ENCODE results near the gene AKAP5.
"Not testable (repeated sequence)": the region's sequence is repeated elsewhere in the genome, so short reads cannot be mapped to it uniquely, and the experiment has no call there.

AKAP5 gene

DNA sequence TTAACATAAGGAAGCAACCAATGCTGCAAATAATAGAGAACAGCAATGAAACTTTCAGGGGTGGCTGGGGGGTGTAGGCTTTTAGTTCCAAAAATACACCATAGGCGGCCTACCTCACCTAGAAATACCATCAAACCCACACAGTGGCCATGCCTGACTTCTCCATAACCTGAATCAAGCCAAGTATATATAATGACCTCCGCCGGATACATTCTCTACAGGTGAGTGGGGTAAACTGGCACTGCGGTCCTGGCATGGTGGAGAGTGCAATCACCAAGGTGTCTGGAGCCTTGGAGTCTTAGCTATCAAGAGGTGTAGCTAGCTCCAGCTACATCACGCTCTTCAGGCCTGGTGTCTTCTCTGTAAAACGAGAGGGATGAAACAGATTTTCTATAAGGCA, 37.2 kb downstream of the AKAP5 start:
- no peak for DNase-seq

DNA sequence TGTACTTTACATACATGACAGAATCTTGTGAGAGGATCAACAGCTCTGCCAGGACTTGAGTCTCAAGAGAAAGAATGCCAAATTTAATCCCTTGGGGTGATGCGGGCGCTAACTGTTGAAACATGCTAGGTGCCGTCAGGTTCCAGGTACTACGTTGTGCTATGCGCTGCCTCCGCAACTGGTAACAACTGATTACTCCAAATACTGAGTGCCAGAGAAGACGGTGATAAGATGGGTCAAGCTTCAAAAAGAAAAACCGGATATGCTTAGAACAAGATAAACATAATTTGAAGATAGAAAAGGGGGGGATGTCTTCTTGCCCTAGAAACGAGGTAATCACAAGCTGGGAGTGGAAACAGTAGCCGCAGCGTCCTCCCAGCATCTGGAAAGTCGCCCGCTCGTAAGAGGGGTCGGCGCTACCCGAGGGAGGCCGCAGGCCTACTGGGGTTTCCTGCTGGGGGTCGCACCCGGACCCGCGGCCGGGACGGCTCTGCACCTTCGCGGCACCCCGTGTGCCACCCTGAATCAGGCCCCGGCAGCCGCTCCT, 37.7 kb downstream of the AKAP5 start:
- peak in 15 of 51 donors; percentile 5 to 73 (median 31) for DNase-seq

DNA sequence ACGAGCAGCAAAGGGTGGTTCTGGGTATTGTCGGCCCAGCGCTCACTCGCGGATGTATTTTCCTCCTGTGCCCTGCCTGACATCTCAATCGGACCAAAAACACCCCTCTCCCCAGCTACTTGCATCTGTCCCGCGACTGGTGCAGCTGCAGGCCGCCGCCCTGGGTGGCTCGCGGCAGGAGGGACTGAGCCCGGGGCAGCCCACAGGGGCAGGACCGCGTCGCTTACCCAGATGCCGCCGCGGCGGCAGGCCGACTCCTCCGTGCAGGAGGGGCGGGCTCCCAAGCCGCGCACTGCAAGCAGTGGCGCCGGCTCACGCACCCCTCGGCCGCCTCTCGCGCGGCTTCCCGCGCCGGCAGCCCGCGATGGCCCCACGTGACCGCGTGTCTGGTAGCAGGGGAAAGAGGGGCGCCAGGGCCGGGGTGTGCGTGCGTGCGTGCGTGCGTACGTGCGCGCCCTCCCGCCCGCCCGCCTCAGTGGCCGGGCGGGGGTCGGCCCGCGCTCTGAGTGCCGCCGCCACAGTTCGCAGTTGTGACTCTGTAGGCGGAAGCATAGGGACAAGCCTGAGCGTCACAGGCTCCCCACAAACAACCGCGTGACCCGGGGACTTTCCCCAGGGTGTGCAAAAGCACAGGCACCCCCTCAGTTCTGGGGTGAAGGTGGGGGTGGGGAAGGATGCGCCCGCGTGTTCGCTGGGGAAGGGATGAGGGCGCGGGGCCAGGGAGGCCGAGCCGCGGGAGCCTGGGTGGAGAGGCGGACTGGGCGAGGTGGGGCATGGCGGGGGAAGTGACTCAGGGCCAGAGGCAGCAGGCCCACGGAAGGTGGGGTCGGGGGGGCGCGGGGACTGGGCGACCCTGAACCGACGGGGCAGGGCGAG, 38.4 kb downstream of the AKAP5 start, which contains the start of gene ZBTB25:
TSS of gene ZBTB25 (minus strand) at position 405 of the 876 bp plus-strand sequence. CDS start 13,305 bp downstream, outside the sequence.
- DNase-seq: peak; percentile 64 to 98 (median 87)

DNA sequence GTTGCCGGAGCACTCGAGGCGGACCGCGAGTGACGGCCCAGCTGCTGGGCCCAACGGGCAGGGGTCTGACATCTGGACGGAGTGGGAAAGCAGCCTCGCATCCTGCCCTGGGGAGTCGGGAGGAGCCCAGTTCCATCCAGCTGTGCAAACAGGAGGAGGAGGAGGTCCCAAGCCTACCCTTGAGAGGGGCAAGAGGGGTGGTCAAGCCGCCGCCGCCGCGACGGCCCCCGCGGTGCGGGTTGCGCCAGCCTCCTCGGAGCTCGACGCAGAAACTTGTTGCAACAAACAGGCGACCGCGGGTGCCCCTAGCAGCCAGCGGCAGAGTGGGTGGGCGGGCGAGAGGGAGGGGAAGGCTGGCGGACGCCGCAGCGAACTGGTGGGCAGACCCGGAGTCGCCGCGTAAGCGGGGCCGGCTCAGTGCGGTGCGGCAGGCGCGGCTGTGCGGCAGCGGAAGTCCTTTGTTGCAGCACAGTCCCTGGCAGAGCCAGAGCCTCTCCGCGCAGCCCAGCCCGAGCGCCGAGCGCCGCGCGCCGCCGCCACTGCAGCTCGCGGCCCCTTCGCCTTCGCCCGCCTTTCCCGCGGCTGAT, 39.1 kb downstream of the AKAP5 start, which contains the start of gene ZBTB1:
TSS of gene ZBTB1 (plus strand) at position 461 of the 587 bp plus-strand sequence. CDS start 16,735 bp downstream, outside the sequence.
- DNase-seq: peak in 50 of 51 donors; percentile 20 to 97 (median 74)

DNA sequence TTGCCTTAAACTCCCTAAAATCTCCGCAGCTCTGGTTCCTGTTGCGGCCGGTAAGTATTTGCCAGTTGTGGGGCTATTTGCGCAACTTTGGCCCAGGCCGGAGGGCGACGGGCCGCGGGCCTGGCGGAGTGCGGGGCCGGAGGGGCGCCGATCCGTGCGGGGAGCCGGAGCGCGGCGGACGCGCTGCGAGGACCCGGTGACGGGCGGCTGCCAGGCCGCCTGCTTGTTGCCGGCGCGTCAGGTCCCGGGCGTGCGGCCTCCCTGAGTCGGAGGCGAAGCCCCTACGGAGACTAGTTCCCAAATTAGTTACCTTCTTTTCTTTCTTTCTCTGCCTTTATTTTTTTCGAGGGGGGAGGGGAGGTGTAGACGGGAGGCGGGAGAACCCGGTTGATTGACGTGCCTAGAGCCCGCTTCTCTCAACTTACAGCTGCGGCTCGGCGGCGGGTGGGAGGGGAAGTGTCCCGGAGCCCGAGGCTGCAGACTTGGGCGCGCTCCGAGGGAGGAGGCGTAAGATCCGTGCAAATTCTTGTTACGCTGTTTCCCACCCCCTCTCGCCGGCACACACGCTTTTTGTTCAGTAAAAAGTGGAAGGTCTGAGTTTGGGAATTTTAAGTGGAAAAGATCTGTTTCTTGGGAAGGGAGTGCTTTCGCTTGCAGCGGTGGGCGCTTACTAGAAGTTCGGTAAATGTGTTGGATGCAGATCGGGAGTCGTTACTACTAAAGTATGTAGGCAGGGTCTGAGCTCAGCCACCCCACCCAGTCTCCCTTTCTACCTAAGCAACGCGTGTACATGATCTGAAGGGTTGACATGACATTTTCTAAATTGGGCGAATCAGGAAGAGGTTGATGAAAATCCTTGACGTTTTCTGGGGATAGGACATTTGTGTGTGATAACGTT, 39.8 kb downstream of the AKAP5 start:
- peak in 50 of 51 donors; percentile 11 to 90 (median 76) for DNase-seq

DNA sequence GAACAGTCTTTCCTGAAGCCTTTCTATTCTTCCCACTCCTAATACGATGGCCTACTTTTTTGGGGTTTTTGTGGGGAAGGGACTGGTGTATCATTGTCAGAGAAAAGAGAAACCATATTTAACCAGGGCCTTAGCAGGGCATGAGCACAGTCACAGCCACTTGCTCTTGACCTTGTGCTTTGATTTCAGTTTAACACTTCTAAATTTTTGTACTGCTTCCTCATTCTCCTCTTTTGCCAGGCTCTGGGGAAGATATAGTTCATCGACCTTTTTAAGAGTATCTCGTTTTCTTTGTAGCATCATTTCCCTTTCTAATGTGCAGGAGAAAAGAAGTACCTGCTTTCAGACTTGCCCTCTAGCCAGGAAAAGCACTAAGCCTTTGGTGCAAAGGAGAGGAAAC, 41.4 kb downstream of the AKAP5 start:
- DNase-seq: no peak

DNA sequence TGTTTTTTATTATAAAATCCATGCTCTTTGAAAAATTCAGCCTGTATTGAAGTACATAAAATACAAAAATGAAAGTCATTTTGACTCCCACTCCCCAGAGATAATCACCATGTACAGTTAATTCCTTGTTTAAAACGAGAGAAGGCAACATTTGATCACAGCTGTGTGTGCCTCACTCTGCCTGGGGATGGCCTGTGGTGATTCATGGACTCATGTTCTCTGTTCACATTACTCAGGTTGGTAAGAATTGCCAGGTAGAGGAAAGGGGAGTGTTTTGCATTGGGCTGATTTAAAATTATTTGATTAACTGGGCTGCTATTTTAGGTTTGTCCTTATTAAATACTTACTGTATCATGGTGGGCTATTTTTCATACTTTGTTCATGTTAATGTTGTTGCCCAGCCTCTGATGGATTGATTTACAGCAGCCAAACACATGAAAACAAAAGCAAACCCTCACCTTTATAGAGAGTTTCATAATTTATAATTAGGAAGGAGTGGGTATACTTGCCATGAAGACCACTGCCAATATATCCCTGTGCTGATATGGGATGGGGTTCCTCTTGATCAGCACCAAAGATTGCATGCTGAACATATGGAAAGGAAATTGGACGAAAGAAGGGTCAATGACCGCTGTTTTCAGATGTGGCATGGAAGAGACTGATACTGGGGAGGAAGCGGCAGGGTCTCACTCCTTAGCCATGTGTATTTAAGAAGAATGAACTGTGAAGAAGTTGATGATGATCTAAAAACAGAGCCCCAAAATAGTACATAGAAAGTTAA, 42.3 kb downstream of the AKAP5 start:
- no peak for DNase-seq

DNA sequence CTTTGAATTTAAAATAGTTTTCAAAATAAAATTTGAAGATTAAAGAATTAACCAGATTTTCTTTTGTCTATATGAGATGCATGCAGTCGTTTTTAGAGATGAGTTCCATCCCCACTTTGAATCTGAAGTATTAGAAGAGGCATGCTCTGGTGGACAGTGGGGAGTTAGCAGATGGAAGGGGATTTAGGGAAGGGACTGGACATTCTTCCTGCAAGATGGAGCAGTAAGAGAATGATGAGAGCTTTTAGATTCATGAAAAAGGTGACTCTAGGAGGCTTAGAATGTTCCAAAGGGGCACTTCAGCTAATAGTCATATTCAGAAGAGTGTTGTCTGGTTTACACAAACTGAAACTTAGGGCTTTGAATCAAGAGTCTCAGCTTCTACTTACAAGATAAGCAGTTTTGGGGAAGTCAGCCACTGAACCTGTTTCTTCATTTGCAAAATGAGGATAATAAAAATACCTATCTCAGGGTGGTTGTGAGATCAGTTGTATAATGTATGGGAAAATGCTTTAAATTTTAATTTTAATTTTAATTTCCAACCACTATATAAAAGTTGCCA, 43.0 kb downstream of the AKAP5 start:
- DNase-seq: no peak

DNA sequence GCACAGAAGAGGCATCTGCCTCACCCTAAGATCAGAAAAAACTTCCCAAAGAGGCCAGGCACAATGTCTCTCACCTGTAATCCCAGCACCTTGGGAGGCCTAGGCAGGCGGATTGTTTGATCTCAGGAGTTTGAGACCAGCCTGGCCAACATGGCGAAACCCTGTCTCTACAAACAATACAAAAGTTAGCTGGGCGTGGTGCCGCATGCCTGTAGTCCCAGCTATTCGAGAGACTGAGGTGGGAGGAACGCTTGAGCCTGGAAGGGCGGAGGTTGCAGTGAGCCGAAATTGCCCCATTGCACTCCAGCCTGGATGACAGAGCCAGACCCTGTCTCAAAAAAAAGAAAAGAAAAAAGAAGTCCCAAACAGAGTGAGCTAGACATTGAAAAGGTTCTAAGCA, 43.7 kb downstream of the AKAP5 start:
- DNase-seq: no peak

DNA sequence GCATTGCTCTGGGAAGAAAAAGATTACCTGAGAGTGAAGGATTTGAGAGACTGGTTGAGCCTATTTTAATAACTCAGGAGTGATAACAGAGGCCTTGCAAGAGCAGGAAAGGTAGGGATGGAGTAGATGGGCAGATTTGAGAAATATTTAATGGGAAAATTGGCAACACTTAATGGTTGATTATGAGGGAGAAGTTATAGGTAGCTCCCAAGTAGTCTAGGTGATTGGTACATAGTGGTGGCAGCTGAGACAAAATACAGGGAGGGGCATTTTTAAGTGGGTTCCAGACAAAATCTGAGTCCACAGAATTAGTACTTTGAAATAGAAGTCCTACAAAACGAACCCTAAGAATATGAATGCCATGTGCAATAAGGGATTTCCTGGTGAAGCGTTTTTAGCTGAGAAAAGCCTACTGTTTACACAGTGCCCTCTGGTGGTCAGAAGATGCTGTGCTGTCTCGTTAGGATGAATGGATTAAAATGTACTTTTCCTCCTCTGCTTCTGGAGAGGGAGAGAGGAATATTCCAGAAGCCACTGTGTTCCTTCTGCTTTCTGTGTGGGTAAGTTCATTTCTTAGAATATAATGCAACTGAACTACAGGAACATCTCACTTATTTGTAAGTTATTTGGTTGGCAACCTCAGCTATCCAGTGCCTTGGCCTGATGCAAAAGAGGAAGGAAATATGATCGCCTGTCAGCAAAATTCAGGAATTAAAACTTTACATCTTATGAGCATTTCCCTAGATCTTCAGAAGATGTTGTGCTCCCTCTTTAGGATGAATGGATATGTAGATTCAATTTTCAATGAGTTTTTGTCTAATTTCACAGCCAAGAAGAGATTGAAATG, 45.7 kb downstream of the AKAP5 start:
- DNase-seq: peak in 35 of 51 donors; percentile 1 to 75 (median 31)

DNA sequence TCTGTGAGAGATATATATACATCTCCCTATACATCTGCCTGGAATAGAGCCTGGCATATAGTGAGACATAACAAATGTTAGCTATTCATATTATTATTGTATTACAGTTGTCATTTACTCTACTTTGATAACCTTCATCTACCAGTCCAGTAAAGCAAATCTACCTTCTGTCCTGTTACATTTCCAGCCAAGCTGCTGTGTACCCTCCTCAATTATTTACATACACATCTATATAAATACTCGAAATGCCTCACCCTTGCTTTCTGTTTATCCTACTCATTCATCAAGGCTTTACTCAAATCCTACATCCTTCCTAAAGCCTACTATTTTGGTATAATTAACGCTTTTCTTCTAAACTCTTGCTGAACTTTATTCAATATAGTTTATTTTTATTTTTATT, 48.0 kb downstream of the AKAP5 start:
- no peak for DNase-seq

DNA sequence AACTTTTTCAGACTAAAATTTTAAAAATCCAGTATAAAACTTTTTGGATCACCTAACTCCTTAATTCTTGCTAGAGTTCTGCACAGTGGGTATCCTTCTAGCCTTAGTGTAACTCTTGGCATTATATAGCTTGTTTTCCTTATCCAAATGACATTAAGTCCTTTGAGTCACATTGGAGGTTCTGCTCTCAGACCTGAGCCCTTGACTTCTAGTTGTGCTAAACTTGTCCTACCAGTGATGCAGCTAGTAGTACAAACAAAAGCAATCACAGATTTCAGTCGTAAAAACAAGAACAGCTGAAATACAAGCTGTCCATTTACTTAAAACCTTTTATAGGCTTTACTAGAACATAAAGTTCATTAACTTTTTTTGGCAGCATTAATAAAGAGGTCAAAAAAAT, 49.8 kb downstream of the AKAP5 start:
- no peak for DNase-seq

DNA sequence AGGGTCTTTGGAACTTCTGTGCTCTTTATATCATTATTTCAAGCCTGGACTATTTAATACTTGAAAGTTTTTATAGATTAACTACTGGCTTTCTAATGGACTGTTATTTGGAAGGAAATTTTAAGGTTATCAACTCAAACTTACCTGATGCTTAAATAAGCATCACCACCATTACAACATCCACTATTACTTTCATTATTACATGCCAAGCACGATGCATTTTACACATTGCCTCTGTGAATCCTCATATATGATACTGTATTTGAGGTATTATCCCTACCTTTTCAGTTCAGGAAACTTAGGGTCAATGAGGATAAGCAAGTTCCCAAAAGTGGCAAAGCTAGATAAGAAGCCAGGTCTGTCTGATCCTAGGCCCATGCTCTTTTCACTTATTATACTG, 51.7 kb downstream of the AKAP5 start:
- DNase-seq: no peak

DNA sequence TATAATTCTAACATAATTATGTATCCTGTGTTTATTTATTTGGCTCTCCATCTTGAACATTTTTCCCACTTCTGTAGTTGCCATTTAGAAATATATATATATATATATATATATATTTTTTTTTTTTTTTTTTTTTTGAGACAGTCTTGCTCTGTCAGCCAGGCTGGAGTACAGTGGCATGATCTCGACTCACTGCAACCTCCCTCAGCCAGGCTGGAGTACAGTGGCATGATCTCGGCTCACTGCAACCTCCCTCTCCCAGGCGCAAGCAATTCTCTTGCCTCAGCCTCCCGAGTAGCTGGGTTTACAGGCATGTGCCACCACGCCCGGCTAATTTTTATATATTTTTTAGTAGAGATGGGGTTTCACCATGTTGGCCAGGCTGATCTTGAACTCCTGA, 52.4 kb downstream of the AKAP5 start:
- not testable (repeated sequence) for DNase-seq

DNA sequence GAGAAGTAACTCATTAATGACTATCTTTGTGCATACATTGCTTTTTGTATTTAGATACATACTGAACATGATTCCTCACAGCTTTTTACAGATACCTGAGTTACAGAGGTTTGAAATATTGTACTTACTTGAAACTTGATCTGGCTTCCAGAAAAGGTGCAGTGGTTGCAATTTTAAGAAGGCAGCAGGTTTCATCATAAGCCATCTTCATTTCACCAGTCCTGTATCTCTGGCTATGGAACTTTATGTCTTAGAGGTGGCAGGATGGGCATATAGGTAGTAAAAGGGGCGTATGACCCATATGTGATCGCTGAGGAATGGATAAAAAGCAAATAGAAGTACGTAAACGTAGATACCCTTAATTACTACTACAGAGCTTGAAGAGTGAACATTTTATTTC, 52.9 kb downstream of the AKAP5 start:
- DNase-seq: no peak

DNA sequence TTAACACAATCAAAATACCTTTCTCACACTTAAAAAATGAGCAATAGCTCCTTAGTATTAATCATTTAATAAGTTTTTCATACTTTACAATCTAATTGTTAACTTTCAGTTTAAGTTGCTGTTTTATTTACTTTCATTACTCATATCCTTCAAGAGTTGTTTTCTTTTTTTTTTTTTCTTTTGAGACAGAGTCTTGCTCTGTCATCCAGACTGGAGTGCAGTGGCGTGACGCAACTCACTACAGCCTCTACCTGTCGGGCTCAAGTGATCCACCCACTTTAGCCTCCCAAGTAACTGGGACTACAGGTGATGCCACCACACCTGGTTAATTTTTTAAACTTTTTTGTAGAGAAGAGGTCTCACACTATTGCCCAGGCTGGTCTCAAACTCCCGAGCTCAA, 55.4 kb downstream of the AKAP5 start:
- DNase-seq: no peak

DNA sequence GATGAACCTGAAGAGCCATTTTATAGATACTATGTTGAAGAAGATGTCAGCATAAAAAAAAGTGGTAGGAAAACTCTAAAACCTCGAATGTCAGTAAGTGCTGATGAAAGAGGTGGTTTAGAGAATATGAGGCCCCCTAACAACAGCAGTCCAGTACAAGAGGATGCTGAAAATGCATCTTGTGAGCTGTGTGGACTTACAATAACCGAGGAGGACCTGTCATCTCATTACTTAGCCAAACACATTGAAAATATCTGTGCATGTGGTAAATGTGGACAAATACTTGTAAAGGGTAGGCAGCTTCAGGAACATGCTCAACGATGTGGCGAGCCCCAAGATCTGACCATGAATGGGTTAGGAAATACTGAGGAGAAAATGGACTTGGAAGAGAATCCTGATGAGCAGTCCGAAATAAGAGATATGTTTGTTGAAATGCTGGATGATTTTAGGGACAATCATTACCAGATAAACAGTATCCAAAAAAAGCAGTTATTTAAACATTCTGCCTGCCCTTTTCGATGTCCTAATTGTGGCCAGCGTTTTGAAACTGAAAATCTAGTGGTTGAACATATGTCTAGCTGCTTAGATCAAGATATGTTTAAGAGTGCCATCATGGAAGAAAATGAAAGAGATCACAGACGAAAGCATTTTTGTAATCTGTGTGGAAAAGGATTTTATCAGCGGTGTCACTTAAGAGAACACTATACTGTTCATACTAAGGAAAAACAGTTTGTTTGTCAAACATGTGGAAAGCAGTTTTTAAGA, 57.5 kb downstream of the AKAP5 start:
- no peak for DNase-seq

All from hypothalamus (tissue), 51 donors.